Effector memory CD4-positive, alpha-beta T cell (primary cell): Measurements from ENCODE around the gene OSBPL8.
"Not testable (repeated sequence)": the region's sequence is repeated elsewhere in the genome, so short reads cannot be mapped to it uniquely, and the experiment has no call there.

Experiments used
- DNase-seq, 3 donors: peaks; one replicate each; pipeline ENCODE4 v3.0.0-alpha.2; 2020
- H3K27ac ChIP-seq: 2 replicates; pipeline ENCODE4 v1.7.0; 2013; ENCODE audit warnings: mild to moderate bottlenecking, low read length, moderate library complexity; ENCODE audit not compliant: insufficient read depth, poor library complexity, severe bottlenecking
- H3K27me3 ChIP-seq: replicated peaks from 2 replicates; pipeline ENCODE4 v1.7.0; 2013; ENCODE audit warnings: mild to moderate bottlenecking, low read length; ENCODE audit not compliant: insufficient read depth, control insufficient read depth, poor library complexity, severe bottlenecking
- H3K36me3 ChIP-seq: 2 replicates; pipeline ENCODE4 v1.7.0; 2013; ENCODE audit warnings: mild to moderate bottlenecking, low read length, moderate library complexity; ENCODE audit not compliant: control insufficient read depth, insufficient read depth
- H3K4me1 ChIP-seq: 2 replicates; pipeline ENCODE4 v1.7.0; 2013; ENCODE audit warnings: low read length, mild to moderate bottlenecking; ENCODE audit not compliant: control insufficient read depth, insufficient read depth, poor library complexity, severe bottlenecking
- H3K4me3 ChIP-seq: 2 replicates; pipeline ENCODE4 v1.7.0; 2013; ENCODE audit warnings: low read length, low read depth, mild to moderate bottlenecking; ENCODE audit not compliant: insufficient read depth, poor library complexity, severe bottlenecking
- H3K9me3 ChIP-seq: 2 replicates; pipeline ENCODE4 v1.7.0; 2013; ENCODE audit warnings: mild to moderate bottlenecking, low read length, moderate library complexity; ENCODE audit not compliant: control insufficient read depth

Gene OSBPL8

DNA sequence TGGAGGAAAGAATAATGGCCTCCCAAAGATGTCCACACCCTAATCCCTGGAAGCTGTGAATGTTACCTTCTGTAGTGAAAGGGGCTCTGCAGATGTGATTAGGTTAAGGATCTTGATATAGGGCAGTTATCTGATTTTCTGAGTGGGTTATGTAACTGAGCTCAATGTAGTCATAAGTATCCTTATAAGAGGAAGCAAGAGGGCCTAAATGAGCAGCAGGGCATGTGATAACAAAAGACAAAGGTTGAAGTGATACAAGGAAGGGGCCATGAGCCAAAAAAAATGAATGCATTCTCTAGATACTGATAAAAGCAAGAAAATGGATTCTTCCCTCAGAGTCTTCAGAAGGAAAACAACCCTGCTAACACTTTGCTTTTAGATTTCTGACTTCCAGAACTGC, 78.8 kb downstream of the OSBPL8 start:
- Histone ChIP-seq H3K27ac (no peak overlapping the region), H3K9me3 (no peaks in the 10 kb centered on the region), H3K4me1 (no peaks in the 10 kb centered on the region), H3K4me3 (no peak overlapping the region), H3K36me3 (no peaks in the 10 kb centered on the region), H3K27me3 (no peaks in the 10 kb centered on the region)
- no peak for DNase-seq

DNA sequence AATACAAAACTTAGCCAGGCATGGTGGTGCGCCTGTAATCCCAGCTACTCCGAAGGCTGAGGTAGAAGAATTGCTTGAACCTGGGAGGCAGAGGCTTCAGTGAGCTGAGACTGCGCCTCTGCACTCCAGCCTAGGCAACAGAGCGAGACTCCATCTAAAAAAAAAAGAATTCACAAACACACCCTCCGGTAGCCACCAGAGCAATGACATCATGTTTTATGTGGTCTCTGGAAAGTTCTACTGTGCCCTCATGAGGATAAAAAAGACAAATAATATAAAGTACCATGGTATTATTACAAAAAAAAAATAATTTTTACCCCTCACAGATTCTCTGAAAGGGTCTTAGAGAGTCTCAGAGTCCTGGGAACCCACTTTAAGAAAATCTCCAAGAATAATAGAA, 81.5 kb downstream of the OSBPL8 start:
- H3K4me3 ChIP-seq, result no peak overlapping the region
- no peak overlapping the region for H3K27ac ChIP-seq
- no peaks in the 10 kb centered on the region for H3K9me3 ChIP-seq
- DNase-seq, result no peak
- no peaks in the 10 kb centered on the region for H3K27me3 ChIP-seq
- no peaks in the 10 kb centered on the region for H3K36me3 ChIP-seq
- H3K4me1 ChIP-seq, result no peaks in the 10 kb centered on the region

DNA sequence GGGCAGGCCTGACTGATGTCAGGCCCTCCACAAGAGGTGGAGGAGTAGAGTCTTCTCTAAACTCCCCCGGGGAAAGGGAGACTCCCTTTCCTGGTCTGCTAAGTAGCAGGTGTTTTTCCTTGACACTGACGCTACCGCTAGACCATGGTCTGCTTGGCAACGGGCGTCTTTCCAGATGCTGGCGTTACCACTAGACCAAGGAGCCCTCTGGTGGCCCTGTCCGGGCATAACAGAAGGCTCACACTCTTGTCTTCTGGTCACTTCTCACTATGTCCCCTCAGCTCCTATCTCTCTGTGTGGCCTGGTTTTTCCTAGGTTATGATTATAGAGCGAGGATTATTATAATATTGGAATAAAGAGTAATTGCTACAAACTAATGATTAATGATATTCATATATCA, 86.7 kb downstream of the OSBPL8 start:
- H3K27ac ChIP-seq, H3K9me3 ChIP-seq, H3K36me3 ChIP-seq, DNase-seq, H3K4me1 ChIP-seq, H3K27me3 ChIP-seq, H3K4me3 ChIP-seq: not testable (repeated sequence)

DNA sequence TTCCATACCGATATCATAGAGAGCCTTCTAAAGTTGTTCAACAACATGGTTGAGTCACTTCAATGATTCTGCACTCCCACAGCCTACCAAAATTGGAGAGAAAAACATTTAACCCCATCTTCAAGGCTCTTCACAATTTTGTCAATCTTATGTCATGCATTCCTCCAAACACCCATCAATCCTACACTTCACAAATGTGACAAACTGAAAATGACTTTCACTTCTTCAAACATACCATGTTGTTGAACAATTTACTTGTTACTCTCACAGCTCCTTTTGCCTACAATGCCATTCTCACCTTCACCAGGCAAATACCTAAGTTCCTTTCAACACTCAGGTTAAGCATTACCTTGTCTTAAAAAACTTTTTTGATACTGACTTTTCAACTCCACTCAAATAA, 88.0 kb downstream of the OSBPL8 start:
- no peaks in the 10 kb centered on the region for H3K27me3 ChIP-seq
- H3K36me3 ChIP-seq, result no peaks in the 10 kb centered on the region
- no peaks in the 10 kb centered on the region for H3K9me3 ChIP-seq
- H3K4me3 ChIP-seq, result no peak overlapping the region
- DNase-seq, result no peak
- no peak overlapping the region for H3K27ac ChIP-seq
- H3K4me1 ChIP-seq, result no peaks in the 10 kb centered on the region

DNA sequence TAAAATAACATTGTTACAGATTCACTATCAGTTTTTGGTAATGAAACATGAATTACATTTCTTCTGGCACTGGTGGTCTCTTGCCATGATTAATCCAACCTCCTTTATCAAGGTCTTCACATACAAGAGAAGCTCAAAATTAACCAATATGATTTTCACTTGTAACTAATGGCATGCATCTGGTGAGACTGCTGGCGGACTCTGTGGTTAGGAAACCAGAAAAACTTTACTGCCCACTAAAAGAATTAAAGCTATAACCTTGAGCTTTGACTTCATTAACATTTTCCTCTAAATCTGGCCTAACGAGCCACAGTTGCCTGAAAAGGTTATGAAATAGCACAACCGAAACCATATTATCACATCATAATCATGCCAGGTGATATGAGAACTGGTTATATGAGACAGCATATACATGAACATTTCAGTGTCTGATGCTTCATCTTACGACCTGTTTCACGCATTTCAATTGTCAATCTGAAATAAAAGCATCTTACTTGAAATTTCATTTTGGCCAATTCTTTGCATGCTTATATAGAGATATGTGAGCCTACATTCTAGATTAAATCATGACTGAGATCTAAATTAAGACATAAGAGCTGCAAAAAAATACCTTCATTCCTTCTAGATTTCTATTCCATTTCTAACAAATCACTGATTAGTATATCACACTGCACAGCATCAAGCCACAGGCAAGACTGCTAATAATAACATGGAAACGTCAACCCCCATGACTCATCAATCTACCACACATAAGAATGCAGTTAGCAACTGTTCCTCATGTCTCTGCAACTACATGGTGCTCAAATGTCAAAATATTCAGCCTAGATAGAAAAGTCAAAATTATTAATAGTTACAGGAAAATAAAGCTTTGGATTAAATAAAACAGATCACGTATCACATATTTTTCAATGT, 89.3 kb downstream of the OSBPL8 start:
- no peaks in the 10 kb centered on the region for H3K4me1 ChIP-seq
- no peaks in the 10 kb centered on the region for H3K9me3 ChIP-seq
- no peaks in the 10 kb centered on the region for H3K27me3 ChIP-seq
- H3K36me3 ChIP-seq, result no peaks in the 10 kb centered on the region
- DNase-seq, result no peak
- H3K4me3 ChIP-seq, result no peak overlapping the region
- H3K27ac ChIP-seq, result no peak overlapping the region

DNA sequence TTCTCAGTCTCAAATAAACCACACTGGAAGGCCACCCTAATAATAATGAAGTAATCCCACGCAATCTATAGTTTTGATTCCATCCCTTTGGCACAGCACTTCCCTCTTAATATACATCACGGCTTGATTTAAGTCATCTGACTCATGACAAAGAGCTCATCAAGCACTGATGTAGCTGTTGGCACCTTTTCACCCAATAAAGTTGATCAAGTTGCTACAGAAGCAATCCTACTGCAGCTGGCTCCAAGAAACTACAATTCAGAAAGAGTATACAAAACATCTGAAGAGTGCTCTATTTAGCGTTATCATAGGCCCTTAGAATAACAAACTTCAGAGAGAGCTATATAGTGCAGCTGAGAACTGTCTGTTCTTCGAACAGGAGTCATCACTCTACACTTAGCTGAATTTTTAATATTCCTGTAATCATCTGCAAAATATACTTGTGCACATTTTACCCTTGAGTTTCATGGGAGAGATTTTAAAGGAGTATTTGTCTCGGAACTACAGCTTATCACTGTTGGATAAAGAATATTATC, 94.9 kb downstream of the OSBPL8 start:
- no peak for DNase-seq
- H3K4me1 ChIP-seq, result no peaks in the 10 kb centered on the region
- no peaks in the 10 kb centered on the region for H3K9me3 ChIP-seq
- no peaks in the 10 kb centered on the region for H3K36me3 ChIP-seq
- H3K4me3 ChIP-seq, result no peak overlapping the region
- no peaks in the 10 kb centered on the region for H3K27me3 ChIP-seq
- no peak overlapping the region for H3K27ac ChIP-seq

DNA sequence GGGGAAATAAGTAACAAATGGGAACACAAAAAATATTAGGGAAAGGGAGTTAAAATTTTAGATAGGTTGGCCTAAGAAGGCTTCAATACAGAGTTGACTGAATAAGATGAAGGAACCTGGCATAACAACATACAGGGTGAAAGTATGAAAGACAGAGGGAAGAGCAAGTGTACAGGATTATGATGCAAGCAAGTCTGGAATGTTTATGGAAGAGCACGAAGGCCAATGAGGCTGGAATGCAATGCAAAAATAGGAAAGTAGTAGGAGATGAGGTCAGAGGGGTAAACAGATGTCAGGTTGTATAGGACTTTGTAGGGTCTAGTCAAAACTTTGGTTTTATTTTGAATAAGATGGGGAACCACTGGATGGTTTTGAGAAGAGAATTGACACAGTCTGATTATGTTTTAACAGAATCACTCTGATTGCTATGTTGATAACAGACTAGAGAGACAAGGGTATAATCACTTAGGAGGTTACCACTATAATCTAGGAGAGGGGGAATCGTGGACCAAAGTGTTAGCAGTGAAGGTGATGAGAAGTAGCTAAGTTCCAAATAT, 96.8 kb downstream of the OSBPL8 start:
- H3K4me3 ChIP-seq, result no peak overlapping the region
- H3K36me3 ChIP-seq, result no peaks in the 10 kb centered on the region
- no peaks in the 10 kb centered on the region for H3K27me3 ChIP-seq
- no peak for DNase-seq
- no peak overlapping the region for H3K27ac ChIP-seq
- no peaks in the 10 kb centered on the region for H3K9me3 ChIP-seq
- no peaks in the 10 kb centered on the region for H3K4me1 ChIP-seq

DNA sequence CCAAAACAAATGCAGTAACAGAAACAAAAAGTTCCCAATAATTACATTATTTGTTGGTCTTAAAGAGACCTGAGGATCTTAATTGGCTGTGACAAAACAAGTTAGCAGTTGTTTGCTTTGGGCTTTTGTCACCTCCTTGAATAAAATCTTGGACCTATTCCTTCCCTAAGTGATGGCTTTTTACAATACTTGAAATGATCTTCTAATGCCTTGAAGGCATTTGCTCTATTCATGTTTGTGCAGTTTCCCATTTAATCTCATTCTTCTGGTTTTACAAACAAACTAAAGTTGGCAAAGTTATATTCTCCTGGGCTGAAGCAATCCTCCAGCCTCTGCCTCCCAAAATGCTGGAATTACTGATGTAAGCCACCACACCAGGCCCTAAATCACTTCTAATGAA, 98.8 kb downstream of the OSBPL8 start:
- Histone ChIP-seq H3K27me3 (no peaks in the 10 kb centered on the region), H3K36me3 (no peaks in the 10 kb centered on the region), H3K4me3 (no peak overlapping the region), H3K4me1 (peaks cover 5% of the 10 kb centered on the region), H3K27ac (no peak overlapping the region), H3K9me3 (no peaks in the 10 kb centered on the region)
- no peak for DNase-seq

DNA sequence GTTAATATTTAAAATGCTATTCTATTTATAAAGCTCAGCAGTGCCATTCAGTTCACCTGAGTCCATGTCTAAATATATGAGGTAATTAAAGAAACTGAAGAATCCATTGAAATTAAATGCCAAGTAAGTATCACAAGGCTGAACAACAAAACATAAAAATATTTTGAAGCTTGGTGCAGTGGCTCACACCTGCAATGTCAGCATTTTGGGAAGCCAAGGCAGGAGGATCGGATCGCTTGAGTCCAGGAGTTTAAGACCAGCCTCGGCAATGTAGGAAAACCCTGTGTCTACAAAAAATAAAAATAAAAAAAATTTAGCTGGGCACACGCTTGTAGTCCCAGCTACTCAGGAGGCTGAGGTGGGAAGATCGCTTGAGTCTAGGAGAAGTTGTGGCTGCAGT, 101.8 kb downstream of the OSBPL8 start:
- Histone ChIP-seq H3K27ac (no peak overlapping the region), H3K9me3 (no peaks in the 10 kb centered on the region), H3K4me3 (no peak overlapping the region), H3K36me3 (no peaks in the 10 kb centered on the region), H3K4me1 (peaks cover 5% of the 10 kb centered on the region), H3K27me3 (no peaks in the 10 kb centered on the region)
- no peak for DNase-seq

DNA sequence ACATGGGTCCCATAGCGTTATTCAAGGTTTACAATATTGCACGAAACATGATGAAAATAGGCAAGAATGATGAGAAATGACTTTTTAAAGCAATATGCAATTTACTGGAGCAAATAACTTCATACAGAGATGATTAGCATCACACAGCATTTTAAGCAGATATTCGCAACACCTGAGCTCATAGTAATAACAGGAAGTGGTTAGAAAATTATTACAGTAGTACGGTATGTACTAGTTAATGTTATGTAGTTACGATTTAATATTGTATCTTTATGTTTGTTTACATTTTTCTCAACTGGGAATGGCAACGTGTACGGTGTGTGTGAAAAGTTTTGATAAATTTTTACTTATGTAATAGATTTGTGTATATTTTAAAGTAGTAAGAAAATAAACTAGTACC, 102.6 kb downstream of the OSBPL8 start:
- no peak overlapping the region for H3K27ac ChIP-seq
- H3K36me3 ChIP-seq, result no peaks in the 10 kb centered on the region
- H3K4me3 ChIP-seq, result no peak overlapping the region
- no peaks in the 10 kb centered on the region for H3K9me3 ChIP-seq
- DNase-seq, result no peak
- no peaks in the 10 kb centered on the region for H3K27me3 ChIP-seq
- H3K4me1 ChIP-seq, result peaks cover 5% of the 10 kb centered on the region
